ENCODE measurements around the gene PIK3C2G.

Gene PIK3C2G

DNA sequence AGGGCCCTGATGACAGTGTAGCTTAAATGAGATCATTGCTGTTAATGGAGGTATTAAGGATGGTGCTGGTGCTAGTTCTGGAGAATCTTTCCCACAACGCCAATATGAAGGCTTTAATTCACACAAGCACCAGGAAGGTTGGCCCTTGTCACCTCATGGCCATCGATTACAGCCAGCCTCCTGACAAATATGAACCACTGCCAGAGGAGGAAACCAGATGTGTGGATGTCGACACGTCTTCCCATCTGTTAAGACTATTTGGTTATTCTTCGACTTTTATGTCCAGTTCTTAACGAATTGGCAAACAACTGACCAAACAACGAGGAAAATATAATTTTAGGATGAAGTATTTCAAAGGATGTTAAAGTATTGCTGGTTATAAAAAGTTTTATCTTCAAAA, 79.5 kb downstream of the PIK3C2G start:
- no peaks in the 10 kb centered on the region for H3F3A ChIP-seq (ENCODE audit: low read depth)
- no peak overlapping the region for H2AFZ ChIP-seq (ENCODE audit: low read length)
- H3K9me2 ChIP-seq (replicated peaks; ENCODE audit: low read depth, low read length), result no peaks in the 10 kb centered on the region
- H3K4me3 ChIP-seq (ENCODE audit: low read length, poor library complexity, severe bottlenecking), result no peak overlapping the region
- no peaks in the 10 kb centered on the region for H3K9me3 ChIP-seq (ENCODE audit: insufficient read depth, low read depth, low read length)
- H4K20me1 ChIP-seq (ENCODE audit: insufficient read depth, low read length, poor library complexity, severe bottlenecking), result no peaks in the 10 kb centered on the region
- H3K4me2 ChIP-seq (ENCODE audit: low read depth, low read length, poor library complexity, severe bottlenecking), result no peak overlapping the region
- H3K79me2 ChIP-seq (ENCODE audit: insufficient read depth, low read length), result no peaks in the 10 kb centered on the region
- no peak for TF ChIP-seq CTCF (conservative IDR thresholded peaks at IDR 0.05; ENCODE audit: low read length)
- no peak for TF ChIP-seq EZH2phosphoT487 (IDR thresholded peaks at IDR 0.05; ENCODE audit: borderline replicate concordance)
- H3K27me3 ChIP-seq (ENCODE audit: insufficient read depth, low read length, poor library complexity, severe bottlenecking), result no peaks in the 10 kb centered on the region
- H3K36me3 ChIP-seq (ENCODE audit: insufficient read depth, low read length), result no peaks in the 10 kb centered on the region
- H3K4me1 ChIP-seq (ENCODE audit: insufficient read depth, low read length, poor library complexity, severe bottlenecking), result no peaks in the 10 kb centered on the region
- H3K9ac ChIP-seq (ENCODE audit: low read depth, low read length, poor library complexity, severe bottlenecking), result no peak overlapping the region

DNA sequence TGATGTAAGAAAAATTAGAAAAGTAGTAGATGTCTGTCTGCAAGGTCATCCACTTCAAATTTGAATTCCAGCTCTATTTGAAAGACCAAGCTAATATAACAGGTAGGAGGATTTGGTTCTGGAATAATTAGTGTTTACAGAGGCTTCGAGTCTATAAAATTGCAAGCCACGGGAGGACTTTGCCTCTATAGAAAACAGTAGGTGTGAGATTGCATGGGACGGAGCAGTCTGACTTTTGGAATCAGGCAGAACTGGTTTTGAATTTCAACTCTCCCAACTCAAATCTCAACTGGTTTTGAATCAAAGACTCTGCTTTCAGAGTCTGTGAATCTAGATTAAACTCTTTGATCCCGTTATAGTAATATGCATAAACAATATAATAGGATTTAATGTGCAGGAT, 82.4 kb downstream of the PIK3C2G start:
- H3K9me2 ChIP-seq (replicated peaks; ENCODE audit: low read depth, low read length), result no peaks in the 10 kb centered on the region
- no peak for TF ChIP-seq CTCF (conservative IDR thresholded peaks at IDR 0.05; ENCODE audit: low read length)
- no peaks in the 10 kb centered on the region for H3K4me1 ChIP-seq (ENCODE audit: insufficient read depth, low read length, poor library complexity, severe bottlenecking)
- no peak overlapping the region for H2AFZ ChIP-seq (ENCODE audit: low read length)
- H3K36me3 ChIP-seq (ENCODE audit: insufficient read depth, low read length), result no peaks in the 10 kb centered on the region
- H3K4me3 ChIP-seq (ENCODE audit: low read length, poor library complexity, severe bottlenecking), result no peak overlapping the region
- no peak overlapping the region for H3K9ac ChIP-seq (ENCODE audit: low read depth, low read length, poor library complexity, severe bottlenecking)
- H4K20me1 ChIP-seq (ENCODE audit: insufficient read depth, low read length, poor library complexity, severe bottlenecking), result no peaks in the 10 kb centered on the region
- no peaks in the 10 kb centered on the region for H3K27me3 ChIP-seq (ENCODE audit: insufficient read depth, low read length, poor library complexity, severe bottlenecking)
- H3F3A ChIP-seq (ENCODE audit: low read depth), result no peaks in the 10 kb centered on the region
- no peaks in the 10 kb centered on the region for H3K9me3 ChIP-seq (ENCODE audit: insufficient read depth, low read depth, low read length)
- H3K4me2 ChIP-seq (ENCODE audit: low read depth, low read length, poor library complexity, severe bottlenecking), result no peak overlapping the region
- no peaks in the 10 kb centered on the region for H3K79me2 ChIP-seq (ENCODE audit: insufficient read depth, low read length)

GRCh38 chr12:18345021-18345735, 83.9 kb downstream of the PIK3C2G start:
- H3K4me2 ChIP-seq (ENCODE audit: low read depth, low read length, poor library complexity, severe bottlenecking), result no peak overlapping the region
- no peaks in the 10 kb centered on the region for H3K27me3 ChIP-seq (ENCODE audit: insufficient read depth, low read length, poor library complexity, severe bottlenecking)
- H4K20me1 ChIP-seq (ENCODE audit: insufficient read depth, low read length, poor library complexity, severe bottlenecking), result no peaks in the 10 kb centered on the region
- H3K9ac ChIP-seq (ENCODE audit: low read depth, low read length, poor library complexity, severe bottlenecking), result no peak overlapping the region
- H3K4me3 ChIP-seq (ENCODE audit: low read length, poor library complexity, severe bottlenecking), result no peak overlapping the region
- no peaks in the 10 kb centered on the region for H3K79me2 ChIP-seq (ENCODE audit: insufficient read depth, low read length)
- H2AFZ ChIP-seq (ENCODE audit: low read length), result no peak overlapping the region
- H3K9me2 ChIP-seq (replicated peaks; ENCODE audit: low read depth, low read length), result no peaks in the 10 kb centered on the region
- no peaks in the 10 kb centered on the region for H3K9me3 ChIP-seq (ENCODE audit: insufficient read depth, low read depth, low read length)
- no peaks in the 10 kb centered on the region for H3K36me3 ChIP-seq (ENCODE audit: insufficient read depth, low read length)
- TF ChIP-seq EZH2phosphoT487 (IDR thresholded peaks at IDR 0.05; ENCODE audit: borderline replicate concordance), result no peak
- no peak for TF ChIP-seq CTCF (conservative IDR thresholded peaks at IDR 0.05; ENCODE audit: low read length)
- H3K4me1 ChIP-seq (ENCODE audit: insufficient read depth, low read length, poor library complexity, severe bottlenecking), result no peaks in the 10 kb centered on the region
- H3F3A ChIP-seq (ENCODE audit: low read depth), result no peaks in the 10 kb centered on the region

All from Loucy (cell line).